ENCODE data around the gene SMAD2.

DNA sequence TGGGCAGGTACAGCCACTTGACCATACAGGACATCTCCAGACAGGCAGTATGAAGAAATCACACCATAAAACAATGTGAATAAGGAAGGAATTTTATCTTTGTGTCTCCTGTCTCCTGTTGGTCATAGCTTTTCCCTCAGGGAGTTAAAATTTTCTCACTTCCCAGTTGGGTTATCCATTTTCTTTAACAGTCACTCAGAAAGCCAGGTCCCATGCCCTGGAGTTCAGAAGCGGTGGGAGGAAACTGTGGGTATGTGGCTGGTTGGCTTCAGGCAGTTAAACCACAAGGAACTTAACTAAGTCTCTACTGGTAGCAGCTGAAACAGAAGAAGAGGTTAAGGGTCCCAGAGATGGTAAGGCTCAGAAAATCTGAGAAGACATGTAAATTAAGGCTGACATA, 6.5 kb upstream of the SMAD2 start:
- TF ChIP-seq, protein P1, sequence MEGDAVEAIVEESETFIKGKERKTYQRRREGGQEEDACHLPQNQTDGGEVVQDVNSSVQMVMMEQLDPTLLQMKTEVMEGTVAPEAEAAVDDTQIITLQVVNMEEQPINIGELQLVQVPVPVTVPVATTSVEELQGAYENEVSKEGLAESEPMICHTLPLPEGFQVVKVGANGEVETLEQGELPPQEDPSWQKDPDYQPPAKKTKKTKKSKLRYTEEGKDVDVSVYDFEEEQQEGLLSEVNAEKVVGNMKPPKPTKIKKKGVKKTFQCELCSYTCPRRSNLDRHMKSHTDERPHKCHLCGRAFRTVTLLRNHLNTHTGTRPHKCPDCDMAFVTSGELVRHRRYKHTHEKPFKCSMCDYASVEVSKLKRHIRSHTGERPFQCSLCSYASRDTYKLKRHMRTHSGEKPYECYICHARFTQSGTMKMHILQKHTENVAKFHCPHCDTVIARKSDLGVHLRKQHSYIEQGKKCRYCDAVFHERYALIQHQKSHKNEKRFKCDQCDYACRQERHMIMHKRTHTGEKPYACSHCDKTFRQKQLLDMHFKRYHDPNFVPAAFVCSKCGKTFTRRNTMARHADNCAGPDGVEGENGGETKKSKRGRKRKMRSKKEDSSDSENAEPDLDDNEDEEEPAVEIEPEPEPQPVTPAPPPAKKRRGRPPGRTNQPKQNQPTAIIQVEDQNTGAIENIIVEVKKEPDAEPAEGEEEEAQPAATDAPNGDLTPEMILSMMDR (IDR thresholded peaks at IDR 0.05; ENCODE audit: borderline replicate concordance, extremely low read depth, low read length, poor library complexity, severe bottlenecking): no peak
- no peak for TF ChIP-seq EZH2 (IDR thresholded peaks at IDR 0.05; ENCODE audit: borderline replicate concordance, low read depth, low read length, severe bottlenecking)
